ENCODE measurements around the gene SNX9.

SNX9 gene

DNA sequence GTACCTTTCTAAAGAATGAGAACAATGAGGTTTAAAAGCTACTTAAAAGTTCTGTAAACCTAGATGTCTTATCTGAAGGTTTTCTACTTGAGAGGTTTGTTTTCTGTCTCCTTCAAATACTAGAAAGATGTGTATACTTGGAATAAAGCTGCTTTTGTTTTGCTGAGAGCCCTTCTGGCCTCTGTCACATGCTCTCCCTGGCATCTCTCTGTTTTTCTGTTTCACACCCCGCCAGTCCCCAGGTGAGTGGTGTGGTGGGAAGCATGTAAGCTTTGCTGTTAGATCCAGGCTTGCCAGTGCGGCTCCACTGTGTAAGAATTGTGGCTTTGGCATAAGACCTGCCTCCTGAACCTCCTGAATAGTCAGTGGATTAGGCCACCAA is 56.8 kb downstream of the SNX9 start:
- TF ChIP-seq, protein P1, sequence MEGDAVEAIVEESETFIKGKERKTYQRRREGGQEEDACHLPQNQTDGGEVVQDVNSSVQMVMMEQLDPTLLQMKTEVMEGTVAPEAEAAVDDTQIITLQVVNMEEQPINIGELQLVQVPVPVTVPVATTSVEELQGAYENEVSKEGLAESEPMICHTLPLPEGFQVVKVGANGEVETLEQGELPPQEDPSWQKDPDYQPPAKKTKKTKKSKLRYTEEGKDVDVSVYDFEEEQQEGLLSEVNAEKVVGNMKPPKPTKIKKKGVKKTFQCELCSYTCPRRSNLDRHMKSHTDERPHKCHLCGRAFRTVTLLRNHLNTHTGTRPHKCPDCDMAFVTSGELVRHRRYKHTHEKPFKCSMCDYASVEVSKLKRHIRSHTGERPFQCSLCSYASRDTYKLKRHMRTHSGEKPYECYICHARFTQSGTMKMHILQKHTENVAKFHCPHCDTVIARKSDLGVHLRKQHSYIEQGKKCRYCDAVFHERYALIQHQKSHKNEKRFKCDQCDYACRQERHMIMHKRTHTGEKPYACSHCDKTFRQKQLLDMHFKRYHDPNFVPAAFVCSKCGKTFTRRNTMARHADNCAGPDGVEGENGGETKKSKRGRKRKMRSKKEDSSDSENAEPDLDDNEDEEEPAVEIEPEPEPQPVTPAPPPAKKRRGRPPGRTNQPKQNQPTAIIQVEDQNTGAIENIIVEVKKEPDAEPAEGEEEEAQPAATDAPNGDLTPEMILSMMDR (IDR thresholded peaks at IDR 0.05; ENCODE audit: extremely low read depth, missing control alignments), result no peak
- DNase-seq (ENCODE audit: low spot score), result no peak

- no peak for DNase-seq (ENCODE audit: low spot score)
- TF ChIP-seq, protein P1 (IDR thresholded peaks at IDR 0.05; ENCODE audit: extremely low read depth, missing control alignments), result no peak
Observed at GRCh38 chr6:157880534-157880933, 57.5 kb downstream of the SNX9 start.

GRCh38 chr6:157881342-157881741 is 58.3 kb downstream of the SNX9 start:
- no peak for DNase-seq (ENCODE audit: low spot score)
- TF ChIP-seq, protein P1 (IDR thresholded peaks at IDR 0.05; ENCODE audit: extremely low read depth, missing control alignments), result no peak

DNA sequence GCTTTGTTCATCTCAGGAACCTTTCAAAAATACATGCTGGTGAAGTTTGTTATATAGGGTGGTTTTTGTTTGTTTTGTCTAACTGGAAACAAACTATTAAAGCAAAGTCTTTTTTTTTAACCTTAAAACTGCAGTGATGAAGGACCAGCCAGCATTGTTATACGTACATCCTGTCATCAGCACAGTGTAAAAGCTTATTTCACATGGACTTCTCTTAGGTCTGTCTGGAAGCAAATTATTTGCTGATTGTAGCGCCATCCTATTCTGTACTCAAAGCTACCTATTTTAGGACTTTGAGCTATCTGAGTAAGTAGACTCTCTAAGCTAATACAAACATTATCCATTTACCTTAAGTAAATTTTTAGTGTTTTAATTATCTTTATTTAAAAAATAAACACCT is 61.7 kb downstream of the SNX9 start:
- TF ChIP-seq, protein P1 (IDR thresholded peaks at IDR 0.05; ENCODE audit: extremely low read depth, missing control alignments), result no peak
- no peak for DNase-seq (ENCODE audit: low spot score)

DNA sequence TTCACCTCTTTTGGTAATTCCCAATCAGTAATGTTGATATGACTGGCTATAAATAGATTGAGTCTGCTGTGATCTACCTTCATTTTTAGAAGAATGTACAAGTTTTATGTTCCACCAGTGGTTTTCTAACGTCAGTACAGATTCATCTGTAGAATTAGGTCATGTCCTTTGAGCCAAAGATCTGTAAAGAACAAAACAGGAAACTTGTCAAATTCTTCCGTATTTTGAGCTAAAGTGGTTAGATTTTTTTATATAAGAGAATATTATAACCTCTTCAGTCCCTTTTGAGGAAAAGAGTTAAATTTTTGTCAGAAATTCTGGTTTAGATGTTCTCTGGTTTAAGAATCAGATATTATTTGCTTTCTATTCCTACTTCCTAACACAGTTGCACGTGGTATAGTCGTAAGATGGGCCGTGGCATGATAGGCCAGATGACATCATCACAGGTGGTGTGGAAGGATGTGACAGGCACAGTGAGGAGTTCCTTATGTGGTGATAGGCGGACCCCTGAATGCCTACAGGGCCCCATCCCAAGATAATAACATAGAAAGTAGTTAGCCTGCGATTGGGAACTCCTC is 62.3 kb downstream of the SNX9 start:
- DNase-seq (ENCODE audit: low spot score), result no peak
- TF ChIP-seq, protein P1 (IDR thresholded peaks at IDR 0.05; ENCODE audit: extremely low read depth, missing control alignments), result no peak

- TF ChIP-seq, protein P1 (IDR thresholded peaks at IDR 0.05; ENCODE audit: extremely low read depth, missing control alignments), result no peak
- no peak for DNase-seq (ENCODE audit: low spot score)
Observed at GRCh38 chr6:157885876-157886275, 62.8 kb downstream of the SNX9 start.

- TF ChIP-seq, protein P1 (IDR thresholded peaks at IDR 0.05; ENCODE audit: extremely low read depth, missing control alignments), result no peak
- DNase-seq (ENCODE audit: low spot score), result no peak
Observed at GRCh38 chr6:157887892-157888291, 64.8 kb downstream of the SNX9 start.
